Measurements from ENCODE around the gene ZBTB7C. TPM values are rescaled to one million over a fixed set of nuclear protein-coding genes. Genes with fewer than 3 reads are reported as not detected.

Gene ZBTB7C
- total and polyA plus RNA-seq, 2 of the 4 experiments (the other 2 are of a cell fraction), result not detected

GRCh38 chr18:48226401-48226800 lies 182.8 kb downstream of the ZBTB7C start:
- intact Hi-C loops (cut with micrococcal nuclease) (no loop called here), in situ Hi-C loops (cut with MboI; ENCODE audit: low sequenced_read_pairs) (no loop called here), dilution Hi-C loops (cut with HindIII; ENCODE audit: low sequenced_read_pairs, unreplicated experiment) (no loop called here)
- H4K91ac ChIP-seq (ENCODE audit: insufficient read depth, low read depth, low read length), result no peak overlapping the region
- no peak overlapping the region for H2BK15ac ChIP-seq (ENCODE audit: low read depth, low read length)
- H2AFZ ChIP-seq (replicated peaks; ENCODE audit: low read length, poor library complexity), result no peak overlapping the region
- H4K8ac ChIP-seq (ENCODE audit: low read depth in 2 of 2, low read length in 2 of 2), result no peak overlapping the region
- no peak overlapping the region for H3K4ac ChIP-seq (ENCODE audit: low read depth, low read length)
- H3K36me3 ChIP-seq (ENCODE audit: control insufficient read depth, insufficient read depth, low read length), result no peaks in the 10 kb centered on the region
- H3K23ac ChIP-seq (ENCODE audit: low read depth, low read length), result no peak overlapping the region
- no peak overlapping the region for H3K9ac ChIP-seq (ENCODE audit: low read depth, low read length)
- H2BK20ac ChIP-seq (ENCODE audit: low read depth, low read length), result no peak overlapping the region
- CTCF ChIA-PET, result no interaction called here
- no peak overlapping the region for H3K56ac ChIP-seq (ENCODE audit: extremely low read depth, insufficient read depth, low read length)
- H3K4me2 ChIP-seq (ENCODE audit: low read depth, low read length), result no peak overlapping the region
- no peak overlapping the region for H3K14ac ChIP-seq (replicated peaks; ENCODE audit: low read depth, low read length)
- peaks cover 7% of the 10 kb centered on the region; the same call in 1 of the 2 replicates for H3K27me3 ChIP-seq (ENCODE audit: control insufficient read depth, insufficient read depth, low read length)
- no peak overlapping the region for H2BK5ac ChIP-seq (ENCODE audit: low read depth, low read length, poor library complexity, severe bottlenecking)
- no peaks in the 10 kb centered on the region for H3K9me1 ChIP-seq (ENCODE audit: insufficient read depth, low read length)
- H2AK5ac ChIP-seq (ENCODE audit: low read depth, low read length), result no peak overlapping the region
- H2BK120ac ChIP-seq (ENCODE audit: low read depth, low read length), result no peak overlapping the region
- no peaks in the 10 kb centered on the region for H3K4me1 ChIP-seq (ENCODE audit: control insufficient read depth, insufficient read depth, low read length)
- DNase-seq (no peak), ATAC-seq (ENCODE audit: low read depth) (no peak)
- H3K9me3 ChIP-seq (ENCODE audit: control insufficient read depth, insufficient read depth, low read length), result no peaks in the 10 kb centered on the region
- no CpG with 5 or more reads among the region's 1 CpG for WGBS, 2 experiments (ENCODE audit: extremely low coverage in 2 of 2, insufficient read length in 1 of 2)
- BruUV-seq (replicated peaks), result no TSS peak
- no peak overlapping the region for H3K18ac ChIP-seq (ENCODE audit: low read depth, low read length)
- no peak overlapping the region for H4K5ac ChIP-seq (ENCODE audit: low read depth, low read length)
- no peak overlapping the region for H3K4me3 ChIP-seq (ENCODE audit: insufficient read depth, low read depth, low read length)
- POLR2A ChIA-PET (ENCODE audit: unreplicated experiment), result no interaction called here
- H2AK9ac ChIP-seq (replicated peaks; ENCODE audit: low read depth, low read length, poor library complexity), result no peak overlapping the region
- no peak overlapping the region for H3K27ac ChIP-seq (ENCODE audit: insufficient read depth, low read length)
- no peaks in the 10 kb centered on the region for H4K20me1 ChIP-seq (ENCODE audit: insufficient read depth, low read length)
- H3K79me1 ChIP-seq (ENCODE audit: low read depth in 1 of 2, low read length in 2 of 2), result no peaks in the 10 kb centered on the region
- TF ChIP-seq NFE2L2 (IDR thresholded peaks at IDR 0.05; ENCODE audit: low read depth, low read length) (no peak), CHD1 (IDR thresholded peaks at IDR 0.05; ENCODE audit: low read depth, low read length) (no peak), CTCF (conservative IDR thresholded peaks at IDR 0.05; ENCODE audit: low read depth, low read length) (no peak), RAD21 (IDR thresholded peaks at IDR 0.05; ENCODE audit: low read length) (no peak), FOS (IDR thresholded peaks at IDR 0.05; ENCODE audit: low read depth, low read length) (no peak), RCOR1 (IDR thresholded peaks at IDR 0.05; ENCODE audit: insufficient replicate concordance, low read length) (no peak), BHLHE40 (IDR thresholded peaks at IDR 0.05; ENCODE audit: low read depth, low read length) (no peak), RFX5 (IDR thresholded peaks at IDR 0.05; ENCODE audit: low read depth, low read length) (no peak)
